GM13976 (cell line): ENCODE data around the gene PRKAB1.
"Not testable (repeated sequence)": the region's sequence is repeated elsewhere in the genome, so short reads cannot be mapped to it uniquely, and the experiment has no call there.

ENCODE experiments used
- DNase-seq: peaks from one replicate; pipeline ENCODE4 v3.0.0; 2012; ENCODE audit warnings: low spot score
- CTCF ChIP-seq: IDR thresholded peaks from 2 replicates; pipeline ENCODE4 v1.5.1; 2012; ENCODE audit warnings: borderline replicate concordance, mild to moderate bottlenecking; ENCODE audit not compliant: insufficient read depth; ENCODE audit errors: extremely low read depth, missing control alignments, control extremely low read depth
- in situ Hi-C: fragments of 300-500 bp; cut with MboI; formaldehyde crosslinking; loops from one replicate; pipeline ENCODE4 v1.12.0; 2022; ENCODE audit warnings: low sequenced_read_pairs, mixed read lengths, inconsistent platforms; ENCODE audit not compliant: unreplicated experiment

The PRKAB1 gene

GRCh38 chr12:119700078-119700477 lies 32.1 kb downstream of the PRKAB1 start:
- TF ChIP-seq CTCF: no peak
- no peak for DNase-seq
- in situ Hi-C loops: no loop called here

GRCh38 chr12:119704065-119704747 lies 36.3 kb downstream of the PRKAB1 start:
- TF ChIP-seq CTCF: no peak
- in situ Hi-C loops: no loop called here
- no peak for DNase-seq

DNA sequence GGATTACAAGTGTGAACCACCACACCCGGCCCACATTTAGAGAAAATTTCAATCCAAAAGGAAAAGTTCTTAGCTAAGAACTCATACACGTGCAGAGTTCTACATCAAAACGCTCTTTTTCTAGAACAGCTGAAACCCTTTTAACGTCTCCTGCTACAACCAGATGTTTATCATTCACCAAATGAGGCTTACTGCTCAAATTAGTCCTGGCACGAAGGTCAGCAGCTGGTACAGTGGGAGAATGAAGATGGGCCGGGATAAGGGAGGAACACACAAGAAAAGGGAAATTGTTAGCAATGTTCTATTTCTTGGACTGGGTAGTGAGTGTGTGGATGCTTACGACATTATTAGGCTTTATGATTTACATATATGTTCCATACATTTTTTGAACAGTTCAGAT lies 37.2 kb downstream of the PRKAB1 start:
- in situ Hi-C loops: no loop called here
- no peak for TF ChIP-seq CTCF
- no peak for DNase-seq

DNA sequence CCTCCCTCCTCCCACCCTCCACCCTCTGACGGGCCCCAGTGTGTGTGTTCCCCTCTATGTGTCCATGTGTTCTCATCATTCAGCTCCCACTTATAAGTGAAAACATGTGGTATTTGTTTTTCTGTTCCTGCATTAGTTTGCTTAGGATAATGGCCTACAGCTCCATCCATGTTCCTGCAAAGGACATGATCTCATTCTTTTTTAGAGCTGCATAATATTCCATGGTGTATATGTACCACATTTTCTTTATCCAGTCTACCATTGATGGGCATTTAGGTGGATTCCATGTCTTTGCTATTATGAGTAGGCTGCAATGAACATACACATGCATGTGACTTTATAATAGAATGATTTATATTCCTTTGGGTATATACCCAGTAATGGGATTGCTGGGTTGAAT lies 38.5 kb downstream of the PRKAB1 start:
- DNase-seq, in situ Hi-C loops: not testable (repeated sequence)

DNA sequence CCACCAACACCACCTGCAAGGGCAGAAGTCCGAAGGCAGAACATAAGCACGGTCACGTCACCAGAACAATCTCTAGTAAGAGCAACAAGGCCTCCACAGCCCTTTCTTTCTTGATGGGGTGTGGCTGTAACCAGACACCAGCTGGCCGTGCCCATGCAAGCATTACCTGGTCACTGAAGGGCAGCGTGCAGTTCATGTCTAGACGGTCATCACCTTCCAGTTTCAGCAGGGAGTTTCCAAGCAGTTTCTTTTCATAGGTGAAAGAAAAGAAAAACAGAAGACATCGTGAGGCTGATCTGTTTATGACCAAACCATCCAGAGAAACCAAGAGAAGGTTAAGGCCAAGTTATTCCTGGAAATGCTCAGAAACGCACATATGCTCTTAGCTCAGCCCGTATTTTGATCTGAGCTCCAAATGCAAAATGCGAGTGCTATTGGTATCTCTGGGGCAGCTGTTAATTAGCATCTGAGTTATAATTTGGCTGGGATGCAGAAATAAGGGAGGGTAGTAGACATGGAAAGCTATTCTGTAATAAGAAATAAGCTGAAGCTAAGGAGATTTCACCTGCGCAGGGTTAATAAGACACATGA lies 42.5 kb downstream of the PRKAB1 start:
- TF ChIP-seq CTCF: no peak
- in situ Hi-C loops: no loop called here
- no peak for DNase-seq

DNA sequence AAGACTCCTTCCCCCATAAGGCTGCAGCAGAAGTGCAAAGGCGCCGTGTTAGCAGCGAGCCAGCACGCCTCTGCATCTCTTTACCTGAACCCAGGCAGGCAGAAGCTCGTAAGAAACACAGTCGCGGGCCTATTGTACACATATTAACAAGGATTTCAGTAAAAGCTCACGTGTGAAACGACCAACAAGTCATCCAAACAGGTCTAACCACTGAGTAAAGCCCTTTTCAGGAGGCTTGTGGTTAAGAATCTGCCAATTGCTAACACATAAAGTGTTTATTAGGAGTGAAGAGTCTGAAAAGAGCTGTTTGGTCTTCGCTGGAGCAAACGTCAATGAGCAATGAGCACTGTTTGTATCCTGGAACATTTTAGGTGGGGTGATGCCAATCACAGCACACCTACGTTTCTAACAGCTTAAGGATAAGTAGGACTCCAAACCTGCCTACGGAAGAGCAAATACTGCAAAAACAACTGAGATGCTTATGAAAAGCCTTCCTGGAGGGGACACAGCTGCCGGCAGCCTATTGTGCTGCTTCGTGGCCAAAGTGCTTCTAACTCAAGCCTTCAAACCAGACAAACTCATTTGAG lies 43.1 kb downstream of the PRKAB1 start:
- in situ Hi-C loops: no loop called here
- no peak for TF ChIP-seq CTCF
- DNase-seq: no peak

DNA sequence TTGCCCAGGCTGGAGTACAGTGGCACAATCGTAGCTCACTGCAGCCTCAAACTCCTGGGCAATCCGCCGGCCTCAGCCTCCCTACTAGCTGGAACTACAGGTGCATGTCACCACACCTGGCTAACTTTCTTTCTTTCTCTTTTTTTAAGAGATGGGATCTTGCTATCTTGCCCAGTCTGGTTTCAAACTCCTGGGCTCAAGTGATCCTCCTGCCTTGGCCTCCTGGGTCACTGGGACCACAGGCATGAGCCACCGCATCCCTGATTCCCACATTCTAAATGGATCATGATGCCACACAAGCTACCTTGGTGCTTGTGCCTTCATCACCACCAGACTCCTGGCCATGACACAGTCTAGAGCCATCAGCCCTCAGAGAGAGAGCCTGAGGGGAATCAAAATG lies 43.8 kb downstream of the PRKAB1 start:
- no peak for DNase-seq
- in situ Hi-C loops: no loop called here
- TF ChIP-seq CTCF: no peak
